Prostate gland (tissue), 2 donors: ENCODE data around the gene P4HTM. TPM values are rescaled to one million over a fixed set of nuclear protein-coding genes. Genes with fewer than 3 reads are reported as not detected.

Experiments used
- DNase-seq: peaks from one replicate; pipeline ENCODE4 v3.0.0-alpha.2; 2019; ENCODE audit warnings: low spot score
- H3K27ac ChIP-seq, 2 donors: fragments of 200-600 bp; sonication (generic); 2 replicates each; pipeline ENCODE4 v1.5.1; 2017 to 2019
- H3K27me3 ChIP-seq: fragments of 200-600 bp; sonication (generic); replicated peaks from 2 replicates; pipeline ENCODE4 v1.5.1; 2019; ENCODE audit not compliant: insufficient read depth
- H3K36me3 ChIP-seq, 2 donors: fragments of 200-600 bp; sonication (generic); 1 replicate in 1 of 2; 2 replicates in 1 of 2; pipeline versions ENCODE4 v1.5.1 to v1.8.1; 2017 to 2019
- H3K4me1 ChIP-seq: fragments of 200-600 bp; sonication (generic); replicated peaks from 2 replicates; pipeline ENCODE4 v1.5.1; 2019
- H3K4me3 ChIP-seq, 2 donors: fragments of 200-600 bp; sonication (generic); 2 replicates each; pipeline ENCODE4 v1.5.1; 2017 to 2019
- H3K9me3 ChIP-seq: fragments of 200-600 bp; sonication (generic); 2 replicates; pipeline ENCODE4 v1.5.1; 2017
- CTCF ChIP-seq, 4 experiments: fragments of 200-600 bp in 2 of 4; fragments of 450-650 bp in 2 of 4; sonication (generic) in 2 of 4; IDR thresholded peaks; 1 replicate in 3 of 4; 2 replicates in 1 of 4; pipeline ENCODE4 v1.5.1; 2016 to 2019; ENCODE audit warnings: antibody characterized with exemption in 4 of 4, mild to moderate bottlenecking in 2 of 4, moderate library complexity in 2 of 4
- POLR2A ChIP-seq: fragments of 450-650 bp; IDR thresholded peaks from one replicate; pipeline ENCODE4 v1.6.1; 2016; ENCODE audit warnings: antibody characterized with exemption, mild to moderate bottlenecking
- POLR2AphosphoS5 ChIP-seq: sonication (generic); formaldehyde crosslinking; IDR thresholded peaks from one replicate; pipeline ENCODE4 v1.6.1; 2017; ENCODE audit warnings: antibody characterized with exemption
- WGBS: methylation state at CpG from one replicate; pipeline ENCODE4 v1.1.5; 2018; 5-methylcytosine and 5-hydroxymethylcytosine counted together
- intact Hi-C: fragments of 100-400 bp; cut with DNase I; formaldehyde crosslinking; loops from one replicate; pipeline ENCODE4 v1.14.2; 2022
- total RNA-seq, 2 donors: library from RNA; depleted of rRNA; stranded (reverse); fragments of >200 nt; gene quantifications; one replicate each; pipeline ENCODE4 v1.1.0, GENCODE V29; 2016

Gene P4HTM
- total RNA-seq, 2 donors from 2014 or later, result 56.0 to 101 TPM

- intact Hi-C loops, result no loop called here
- Histone ChIP-seq H3K4me1 (no peaks in the 10 kb centered on the region), H3K36me3 (no peaks in the 10 kb centered on the region), H3K27ac (no peak overlapping the region), H3K27me3 (no peaks in the 10 kb centered on the region), H3K9me3 (no peaks in the 10 kb centered on the region), H3K4me3 (no peak overlapping the region)
- no peak for DNase-seq
- TF ChIP-seq CTCF (IDR thresholded peaks at IDR 0.05) (no peak), POLR2AphosphoS5 (no peak), POLR2A (no peak)
- 80% methylated on average over 8 of the region's 8 CpGs for WGBS
Observed at GRCh38 chr3:48997102-48997635, 7.1 kb downstream of the P4HTM start.

GRCh38 chr3:48997714-48998637, 7.9 kb downstream of the P4HTM start:
- no peak overlapping the region for H3K4me3 ChIP-seq
- TF ChIP-seq CTCF (IDR thresholded peaks at IDR 0.05) (no peak), POLR2A (no peak), POLR2AphosphoS5 (no peak)
- no peaks in the 10 kb centered on the region for H3K36me3 ChIP-seq
- 74% methylated on average over 20 of the region's 20 CpGs for WGBS
- no peaks in the 10 kb centered on the region for H3K4me1 ChIP-seq
- H3K9me3 ChIP-seq, result no peaks in the 10 kb centered on the region
- DNase-seq, result no peak
- H3K27ac ChIP-seq, result no peak overlapping the region
- no peaks in the 10 kb centered on the region for H3K27me3 ChIP-seq
- intact Hi-C loops, result no loop called here

GRCh38 chr3:48999085-48999858, 9.2 kb downstream of the P4HTM start:
- no peaks in the 10 kb centered on the region for H3K4me1 ChIP-seq
- intact Hi-C loops, result no loop called here
- H3K9me3 ChIP-seq, result no peaks in the 10 kb centered on the region
- no peaks in the 10 kb centered on the region for H3K27me3 ChIP-seq
- H3K27ac ChIP-seq, result no peak overlapping the region
- H3K36me3 ChIP-seq, result no peaks in the 10 kb centered on the region
- no peak for DNase-seq
- 80% methylated on average over 8 of the region's 8 CpGs for WGBS
- TF ChIP-seq CTCF (IDR thresholded peaks at IDR 0.05) (no peak), POLR2A (no peak), POLR2AphosphoS5 (no peak)
- no peak overlapping the region for H3K4me3 ChIP-seq

GRCh38 chr3:49001155-49001554, 11.1 kb downstream of the P4HTM start:
- H3K27ac ChIP-seq, result no peak overlapping the region
- 90% methylated on average over 6 of the region's 6 CpGs for WGBS
- intact Hi-C loops, result loop anchor here (10.0 kb wide), 1 partner anchor 414 kb away; the partner anchor contains the start of genes RHOA and TCTA
- H3K4me1 ChIP-seq, result peaks cover 4% of the 10 kb centered on the region
- H3K36me3 ChIP-seq, result no peaks in the 10 kb centered on the region
- no peak overlapping the region for H3K4me3 ChIP-seq
- no peaks in the 10 kb centered on the region for H3K27me3 ChIP-seq
- TF ChIP-seq CTCF (IDR thresholded peaks at IDR 0.05) (no peak), POLR2A (no peak), POLR2AphosphoS5 (no peak)
- DNase-seq, result no peak
- no peaks in the 10 kb centered on the region for H3K9me3 ChIP-seq
